Upper lobe of left lung (tissue), 6 donors: ENCODE data around the gene SERTAD2. TPM values are rescaled to one million over a fixed set of nuclear protein-coding genes. Genes with fewer than 3 reads are reported as not detected.

Experiments used
- ATAC-seq, 2 donors: fragments of 200-7000 bp; cut with Tn5 transposase; one replicate each; pipeline ENCODE4 v1.9.1; 2022; ENCODE audit warnings: mild to moderate bottlenecking in 2 of 2, moderate library complexity in 2 of 2; ENCODE audit not compliant: low FRiP score in 2 of 2
- DNase-seq, 2 donors: peaks; one replicate each; pipeline ENCODE4 v3.0.0-alpha.2; 2019 to 2020
- H3K27ac ChIP-seq, 4 donors: fragments of 200-600 bp; sonication (generic); one replicate each; pipeline ENCODE4 v1.5.1; 2016 to 2019
- H3K27me3 ChIP-seq, 4 donors: fragments of 200-600 bp; sonication (generic); one replicate each; pipeline ENCODE4 v1.5.1; 2017 to 2019
- H3K36me3 ChIP-seq, 4 donors: fragments of 200-600 bp; sonication (generic); one replicate each; pipeline ENCODE4 v1.5.1; 2016 to 2019
- H3K4me1 ChIP-seq, 4 donors: fragments of 200-600 bp; sonication (generic); one replicate each; pipeline ENCODE4 v1.5.1; 2018 to 2019
- H3K4me3 ChIP-seq, 4 donors: fragments of 200-600 bp; sonication (generic); one replicate each; pipeline ENCODE4 v1.5.1; 2017 to 2019; ENCODE audit warnings: mild to moderate bottlenecking in 2 of 4, moderate library complexity in 1 of 4
- H3K9me3 ChIP-seq, 4 donors: fragments of 200-600 bp; sonication (generic); one replicate each; pipeline ENCODE4 v1.5.1; 2018 to 2019
- CTCF ChIP-seq, 6 experiments: fragments of 450-650 bp in 4 of 6; fragments of 200-600 bp in 2 of 6; sonication (generic) in 2 of 6; IDR thresholded peaks; one replicate each; pipeline ENCODE4 v1.5.1; 2016 to 2019; ENCODE audit warnings: antibody characterized with exemption in 6 of 6
- EP300 ChIP-seq, 4 donors: sonication (generic); formaldehyde crosslinking; IDR thresholded peaks; one replicate each; pipeline ENCODE4 v1.5.1; 2017; ENCODE audit warnings: antibody characterized with exemption in 4 of 4, control low read depth in 2 of 4
- POLR2A ChIP-seq, 4 donors: fragments of 450-650 bp; IDR thresholded peaks; one replicate each; pipeline ENCODE4 v1.5.1; 2016 to 2017; ENCODE audit warnings: antibody characterized with exemption in 4 of 4, mild to moderate bottlenecking in 2 of 4
- POLR2AphosphoS5 ChIP-seq, 2 donors: sonication (generic); formaldehyde crosslinking; IDR thresholded peaks; one replicate each; pipeline ENCODE4 v1.5.1; 2017; ENCODE audit warnings: antibody characterized with exemption in 2 of 2
- WGBS, 2 donors: methylation state at CpG; one replicate each; pipeline ENCODE4 v1.1.5; 2017 to 2018; 5-methylcytosine and 5-hydroxymethylcytosine counted together
- total RNA-seq, 6 donors: library from RNA; depleted of rRNA in 4 of 6; stranded (reverse); fragments of >200 nt in 4 of 6; gene quantifications; one replicate each; pipeline versions ENCODE4 v1.1.0 to v1.2.1, GENCODE V29; 2016 to 2021
- donor health status: DM: no; HTN: no; CAD: no; lungs with moderate emphysema.
- donor health status: DM: no; HTN: yes; CAD: no; lungs with severe emphysema.

The SERTAD2 gene
- total RNA-seq, 6 donors from 2014 or later: 10.4 to 43.0 (median 20.0) TPM

- no peak overlapping the region for H3K4me3 ChIP-seq
- H3K27ac ChIP-seq: no peak overlapping the region
- ATAC-seq: no peak
- H3K27me3 ChIP-seq: no peaks in the 10 kb centered on the region
- TF ChIP-seq POLR2A (IDR thresholded peaks at IDR 0.05): no peak
- no peak for TF ChIP-seq EP300 (IDR thresholded peaks at IDR 0.05)
- no peak for TF ChIP-seq CTCF (IDR thresholded peaks at IDR 0.05)
- peaks cover 0 to 8% (median 2%) of the 10 kb centered on the region in 4 donors for H3K4me1 ChIP-seq
- H3K9me3 ChIP-seq: no peaks in the 10 kb centered on the region
- DNase-seq: no peak
- 82 to 87% methylated on average over 11 to 12 of the region's 12 CpGs for WGBS, 2 donors
- H3K36me3 ChIP-seq: no peaks in the 10 kb centered on the region
Measured at GRCh38 chr2:64601785-64602391, 51.8 kb downstream of the SERTAD2 start.

GRCh38 chr2:64601034-64601754 lies 52.5 kb downstream of the SERTAD2 start:
- Histone ChIP-seq H3K9me3 (no peaks in the 10 kb centered on the region), H3K4me1 (peaks cover 0 to 3% (median 0%) of the 10 kb centered on the region in 4 donors), H3K27ac (no peak overlapping the region), H3K27me3 (no peaks in the 10 kb centered on the region), H3K36me3 (no peaks in the 10 kb centered on the region), H3K4me3 (no peak overlapping the region)
- DNase-seq: no peak
- no peak for ATAC-seq
- no peak for TF ChIP-seq POLR2A (IDR thresholded peaks at IDR 0.05)
- no peak for TF ChIP-seq POLR2AphosphoS5 (IDR thresholded peaks at IDR 0.05)
- TF ChIP-seq CTCF (IDR thresholded peaks at IDR 0.05): no peak
- TF ChIP-seq EP300 (IDR thresholded peaks at IDR 0.05): no peak
- WGBS, 2 donors: 81 to 86% methylated on average over 8 of the region's 8 CpGs

- no peak for ATAC-seq
Measured at GRCh38 chr2:64599469-64599868, 54.2 kb downstream of the SERTAD2 start.

GRCh38 chr2:64598226-64598625 lies 55.5 kb downstream of the SERTAD2 start:
- no peaks in the 10 kb centered on the region for H3K9me3 ChIP-seq
- no peak overlapping the region for H3K27ac ChIP-seq
- H3K27me3 ChIP-seq: no peaks in the 10 kb centered on the region
- 94 to 98% methylated on average over 6 of the region's 6 CpGs for WGBS, 2 donors
- ATAC-seq (no peak), DNase-seq (no peak)
- H3K4me1 ChIP-seq: peaks cover 0 to 3% (median 0%) of the 10 kb centered on the region in 4 donors
- H3K36me3 ChIP-seq: peaks cover 0 to 1% (median 0%) of the 10 kb centered on the region in 4 donors
- H3K4me3 ChIP-seq: no peak overlapping the region
- TF ChIP-seq POLR2A (IDR thresholded peaks at IDR 0.05) (no peak), CTCF (IDR thresholded peaks at IDR 0.05) (no peak), EP300 (IDR thresholded peaks at IDR 0.05) (no peak), POLR2AphosphoS5 (IDR thresholded peaks at IDR 0.05) (no peak)

More at GRCh38 chr2:64599469-64599868, 54.2 kb downstream of the SERTAD2 start:
- Histone ChIP-seq H3K27ac (no peak overlapping the region), H3K4me1 (peaks cover 0 to 3% (median 0%) of the 10 kb centered on the region in 4 donors), H3K9me3 (no peaks in the 10 kb centered on the region), H3K36me3 (no peaks in the 10 kb centered on the region), H3K27me3 (no peaks in the 10 kb centered on the region), H3K4me3 (no peak overlapping the region)
- no peak for DNase-seq
- WGBS, 2 donors: 42 to 45% methylated on average over 3 of the region's 3 CpGs
- TF ChIP-seq POLR2A (IDR thresholded peaks at IDR 0.05): no peak
- no peak for TF ChIP-seq POLR2AphosphoS5 (IDR thresholded peaks at IDR 0.05)
- no peak for TF ChIP-seq EP300 (IDR thresholded peaks at IDR 0.05)
- TF ChIP-seq CTCF (IDR thresholded peaks at IDR 0.05): no peak
